Neuronal stem cell (in vitro differentiated cells): Measurements from ENCODE around the gene MITF.
A peak's percentile ranks its signal among the peaks of the same experiment; 100 is the strongest.

Experiments used
- DNase-seq: peaks from one replicate; pipeline ENCODE4 v3.0.0-alpha.2; 2013; ENCODE audit warnings: low spot score
- H2AFZ ChIP-seq: one replicate; pipeline ENCODE4 v1.6.1; 2013; ENCODE audit warnings: mild to moderate bottlenecking, low read length, inconsistent platforms
- H2AK5ac ChIP-seq: 2 replicates; pipeline ENCODE4 v1.6.1; 2013; ENCODE audit warnings: low read depth, mild to moderate bottlenecking, inconsistent platforms, low read length, moderate library complexity, mixed read lengths
- H2BK120ac ChIP-seq: 2 replicates; pipeline ENCODE4 v1.6.1; 2013; ENCODE audit warnings: low read depth, mild to moderate bottlenecking, inconsistent platforms, low read length, moderate library complexity, mixed read lengths
- H2BK12ac ChIP-seq: one replicate; pipeline ENCODE4 v1.6.1; 2013; ENCODE audit warnings: low read length, inconsistent platforms
- H2BK15ac ChIP-seq: 2 replicates; pipeline ENCODE4 v1.6.1; 2013; ENCODE audit warnings: mild to moderate bottlenecking, low read length, inconsistent platforms, mixed read lengths
- H2BK5ac ChIP-seq: one replicate; pipeline ENCODE4 v1.6.1; 2013; ENCODE audit warnings: inconsistent platforms, mild to moderate bottlenecking, low read length, moderate library complexity
- H3K14ac ChIP-seq: one replicate; pipeline ENCODE4 v1.6.1; 2013; ENCODE audit warnings: low read length, inconsistent platforms
- H3K18ac ChIP-seq: 2 replicates; pipeline ENCODE4 v1.6.1; 2013; ENCODE audit warnings: low read length, inconsistent platforms
- H3K23ac ChIP-seq: 2 replicates; pipeline ENCODE4 v1.6.1; 2013; ENCODE audit warnings: low read depth, mild to moderate bottlenecking, mixed read lengths, low read length, inconsistent platforms; ENCODE audit not compliant: poor library complexity
- H3K27ac ChIP-seq: replicated peaks from 3 replicates; pipeline ENCODE4 v1.5.1; 2013; ENCODE audit warnings: low read length, inconsistent platforms
- H3K27me3 ChIP-seq, 3 experiments: 2 replicates each; pipeline ENCODE4 v1.6.1; 2013; ENCODE audit warnings: low read length in 3 of 3, mild to moderate bottlenecking in 2 of 3, inconsistent platforms in 1 of 3, low read depth in 1 of 3, mixed read lengths in 1 of 3, moderate library complexity in 1 of 3; ENCODE audit not compliant: control insufficient read depth in 3 of 3, insufficient read depth in 3 of 3
- H3K36me3 ChIP-seq, 2 donors: replicated peaks in 1 of 2; 2 replicates each; pipeline ENCODE4 v1.6.1; 2013; ENCODE audit warnings: low read length in 2 of 2; ENCODE audit not compliant: control insufficient read depth in 2 of 2, insufficient read depth in 2 of 2
- H3K4ac ChIP-seq: 2 replicates; pipeline ENCODE4 v1.6.1; 2013; ENCODE audit warnings: inconsistent platforms, mild to moderate bottlenecking, low read length, moderate library complexity
- H3K4me1 ChIP-seq, 2 donors: 1 replicate in 1 of 2; 2 replicates in 1 of 2; pipeline ENCODE4 v1.6.1; 2013; ENCODE audit warnings: low read length in 2 of 2, low read depth in 1 of 2; ENCODE audit not compliant: control insufficient read depth in 2 of 2, insufficient read depth in 1 of 2
- H3K4me2 ChIP-seq: one replicate; pipeline ENCODE4 v1.6.1; 2013; ENCODE audit warnings: mild to moderate bottlenecking, low read length, inconsistent platforms; ENCODE audit not compliant: insufficient read depth, poor library complexity, severe bottlenecking
- H3K4me3 ChIP-seq, 2 donors: 2 replicates each; pipeline ENCODE4 v1.5.1; 2013; ENCODE audit warnings: low read length in 2 of 2, mild to moderate bottlenecking in 2 of 2, inconsistent platforms in 1 of 2, moderate library complexity in 1 of 2
- H3K79me1 ChIP-seq: one replicate; pipeline ENCODE4 v1.6.1; 2013; ENCODE audit warnings: low read depth, mild to moderate bottlenecking, inconsistent platforms, low read length, moderate library complexity
- H3K9ac ChIP-seq: one replicate; pipeline ENCODE4 v1.6.1; 2013; ENCODE audit warnings: mild to moderate bottlenecking, low read depth, low read length, inconsistent platforms; ENCODE audit not compliant: poor library complexity
- H3K9me3 ChIP-seq, 2 donors: replicated peaks in 1 of 2; 2 replicates each; pipeline versions ENCODE3 to v1.6.1; 2013; ENCODE audit warnings: low read length in 2 of 2, mild to moderate bottlenecking in 2 of 2, inconsistent platforms in 1 of 2, low read depth in 1 of 2, mixed read lengths in 1 of 2, moderate library complexity in 1 of 2; ENCODE audit not compliant: control insufficient read depth in 2 of 2, insufficient read depth in 1 of 2
- H4K8ac ChIP-seq: one replicate; pipeline ENCODE4 v1.6.1; 2013; ENCODE audit warnings: low read depth, mild to moderate bottlenecking, inconsistent platforms, low read length, moderate library complexity
- H4K91ac ChIP-seq: one replicate; pipeline ENCODE4 v1.6.1; 2013; ENCODE audit warnings: low read length, low read depth, mild to moderate bottlenecking, inconsistent platforms; ENCODE audit not compliant: poor library complexity
- whole genome bisulfite sequencing, 2 donors: extraction: QIAGEN DNeasy Blood & Tissue Kit; methylation state at CpG; one replicate each; pipeline ENCODE4 v1.1.7; 2013; ENCODE audit warnings: missing lambda C conversion rate in 2 of 2, mixed read lengths in 1 of 2; ENCODE audit not compliant: insufficient read length in 2 of 2, insufficient replicate concordance in 1 of 2; ENCODE audit errors: extremely low coverage in 2 of 2; 5-methylcytosine and 5-hydroxymethylcytosine counted together

MITF gene

DNA sequence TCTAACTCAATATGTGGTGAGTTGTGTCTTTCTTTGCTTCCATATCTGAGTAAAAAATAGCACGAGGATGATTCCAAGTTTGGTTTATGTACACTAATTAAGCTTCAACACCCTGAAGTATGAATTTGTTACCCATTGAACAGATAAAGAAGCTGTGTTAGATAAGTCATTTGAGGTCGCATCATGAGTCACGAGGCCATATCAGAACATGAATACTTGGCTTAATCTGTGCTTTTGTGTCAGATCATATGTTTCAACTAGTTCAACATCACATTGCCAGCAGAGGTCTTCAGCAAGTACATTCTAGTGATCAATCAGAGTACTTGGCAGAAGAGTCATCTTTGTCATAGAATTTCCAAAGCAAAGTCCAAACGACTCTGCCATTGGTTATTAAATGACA lies 26.3 kb upstream of the MITF start:
- H3K27ac ChIP-seq, result no peak overlapping the region
- WGBS, 2 donors, result no CpG with 5 or more reads among the region's 4 CpGs

GRCh38 chr3:69715204-69715603 lies 24.1 kb upstream of the MITF start:
- Histone ChIP-seq H2BK15ac (no peak overlapping the region), H3K4me1 (no peaks in the 10 kb centered on the region), H3K9me3 (no peaks in the 10 kb centered on the region), H3K14ac (no peak overlapping the region), H2BK12ac (no peak overlapping the region), H3K18ac (no peak overlapping the region), H3K4me2 (no peak overlapping the region), H3K36me3 (no peaks in the 10 kb centered on the region), H3K9ac (no peak overlapping the region), H3K79me1 (no peaks in the 10 kb centered on the region), H3K27me3 (no peaks in the 10 kb centered on the region), H4K91ac (no peak overlapping the region), H4K8ac (no peak overlapping the region), H3K27ac (no peak overlapping the region), H3K4me3 (no peak overlapping the region), H2BK5ac (no peak overlapping the region), H3K4ac (no peak overlapping the region), H2BK120ac (no peak overlapping the region), H2AK5ac (no peak overlapping the region), H3K23ac (no peak overlapping the region), H2AFZ (no peak overlapping the region)
- DNase-seq, result no peak
- no CpG with 5 or more reads among the region's 1 CpG for WGBS, 2 donors

More for the DNA sequence above, 26.3 kb upstream of the MITF start:
- no peak overlapping the region for H2BK120ac ChIP-seq
- no peak overlapping the region for H4K8ac ChIP-seq
- H3K4me3 ChIP-seq, result no peak overlapping the region
- H2BK5ac ChIP-seq, result no peak overlapping the region
- H4K91ac ChIP-seq, result no peak overlapping the region
- no peaks in the 10 kb centered on the region for H3K36me3 ChIP-seq
- no peak overlapping the region for H3K4ac ChIP-seq
- no peaks in the 10 kb centered on the region for H3K9me3 ChIP-seq
- H2BK15ac ChIP-seq, result no peak overlapping the region
- DNase-seq, result no peak
- H3K4me2 ChIP-seq, result no peak overlapping the region
- H3K79me1 ChIP-seq, result no peaks in the 10 kb centered on the region
- no peak overlapping the region for H2BK12ac ChIP-seq
- H3K18ac ChIP-seq, result no peak overlapping the region
- no peaks in the 10 kb centered on the region for H3K27me3 ChIP-seq
- no peaks in the 10 kb centered on the region for H3K4me1 ChIP-seq
- H2AK5ac ChIP-seq, result no peak overlapping the region
- no peak overlapping the region for H3K23ac ChIP-seq
- H3K14ac ChIP-seq, result no peak overlapping the region
- no peak overlapping the region for H3K9ac ChIP-seq
- no peak overlapping the region for H2AFZ ChIP-seq

DNA sequence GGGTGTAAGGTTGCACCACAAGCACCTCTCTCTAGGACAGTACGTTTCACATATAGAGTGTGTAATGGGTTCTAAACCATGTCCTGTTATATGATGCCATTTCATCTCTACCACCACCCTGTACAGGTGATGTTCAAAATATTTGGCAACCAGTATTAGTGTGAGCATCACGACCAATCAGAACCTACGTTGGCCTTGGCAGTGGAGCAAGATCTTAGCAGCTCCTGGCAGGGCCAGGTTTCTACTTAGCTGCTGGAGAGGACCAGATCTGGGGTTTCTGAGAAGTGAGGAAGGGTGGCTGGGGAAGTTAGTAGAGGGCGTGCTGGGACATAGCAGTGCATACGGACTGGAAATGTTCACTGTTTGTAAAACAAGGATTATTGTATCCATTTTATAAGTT lies 23.1 kb upstream of the MITF start:
- no peak overlapping the region for H3K4me2 ChIP-seq
- no peaks in the 10 kb centered on the region for H3K9me3 ChIP-seq
- H3K23ac ChIP-seq, result no peak overlapping the region
- H2BK12ac ChIP-seq, result no peak overlapping the region
- H3K14ac ChIP-seq, result no peak overlapping the region
- no peaks in the 10 kb centered on the region for H3K27me3 ChIP-seq
- no peak overlapping the region for H4K91ac ChIP-seq
- no peak overlapping the region for H3K4ac ChIP-seq
- H3K9ac ChIP-seq, result no peak overlapping the region
- no peak overlapping the region for H2BK120ac ChIP-seq
- H3K4me3 ChIP-seq, result no peak overlapping the region
- H3K27ac ChIP-seq, result no peak overlapping the region
- no peak overlapping the region for H2BK15ac ChIP-seq
- no peak overlapping the region for H2AFZ ChIP-seq
- no peaks in the 10 kb centered on the region for H3K79me1 ChIP-seq
- peak overlapping the region; percentile 19 for H3K18ac ChIP-seq
- no peaks in the 10 kb centered on the region for H3K4me1 ChIP-seq
- no CpG with 5 or more reads among the region's 5 CpGs for WGBS, 2 donors
- no peak overlapping the region for H2BK5ac ChIP-seq
- DNase-seq, result no peak
- no peak overlapping the region for H2AK5ac ChIP-seq
- no peaks in the 10 kb centered on the region for H3K36me3 ChIP-seq
- H4K8ac ChIP-seq, result no peak overlapping the region

DNA sequence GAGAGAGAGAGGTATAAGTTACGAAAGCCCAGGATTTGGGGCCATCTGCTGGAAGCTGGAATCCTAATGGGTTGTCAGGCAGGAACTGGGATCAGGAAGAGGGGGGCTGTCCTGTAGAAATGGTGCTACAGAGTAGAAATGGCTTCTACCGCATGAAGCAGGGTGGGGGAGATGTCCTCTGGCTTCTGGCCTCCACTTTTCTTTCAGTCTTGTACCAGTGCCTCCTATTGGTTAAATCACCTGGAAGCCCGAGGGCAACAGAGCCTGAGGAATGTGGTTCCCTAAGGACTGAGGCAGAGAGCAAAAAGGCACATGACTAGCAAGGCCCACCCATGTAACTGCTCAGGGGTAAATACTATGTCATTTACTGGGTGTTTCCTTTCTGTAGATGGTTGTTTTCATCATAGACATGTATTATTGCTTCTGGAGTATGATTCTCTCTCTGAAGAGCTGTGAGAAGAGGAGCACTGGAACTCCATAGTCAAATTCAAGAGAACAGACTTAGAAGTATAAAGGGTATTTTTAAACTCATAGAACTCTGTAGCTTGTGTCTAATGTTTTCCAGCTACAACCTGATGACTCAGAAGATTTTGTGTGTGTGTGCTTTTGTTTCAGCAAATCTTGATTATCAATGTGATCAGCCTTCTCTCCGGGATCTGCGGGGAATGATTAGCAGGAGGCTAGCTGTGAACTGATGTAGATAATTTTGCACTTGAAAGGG lies 20.2 kb upstream of the MITF start:
- Histone ChIP-seq H3K14ac (no peak overlapping the region), H3K23ac (no peak overlapping the region), H3K4ac (no peak overlapping the region), H3K27me3 (no peaks in the 10 kb centered on the region), H3K79me1 (no peaks in the 10 kb centered on the region), H2BK15ac (no peak overlapping the region), H4K8ac (no peak overlapping the region), H3K27ac (no peak overlapping the region), H3K9me3 (no peaks in the 10 kb centered on the region), H3K4me2 (no peak overlapping the region), H4K91ac (no peak overlapping the region), H2AFZ (no peak overlapping the region), H3K4me1 (no peaks in the 10 kb centered on the region), H2BK5ac (no peak overlapping the region), H2AK5ac (no peak overlapping the region), H2BK12ac (no peak overlapping the region), H3K36me3 (no peaks in the 10 kb centered on the region), H3K4me3 (no peak overlapping the region), H3K18ac (no peak overlapping the region), H3K9ac (no peak overlapping the region), H2BK120ac (no peak overlapping the region)
- no CpG with 5 or more reads among the region's 5 CpGs for WGBS, 2 donors
- no peak for DNase-seq
